Astrocyte (in vitro differentiated cells and primary cell): Measurements from ENCODE around the gene G6PC3. TPM values are rescaled to one million over a fixed set of nuclear protein-coding genes. Genes with fewer than 3 reads are reported as not detected.

Source experiments
- DNase-seq: peaks from one replicate; pipeline ENCODE4 v3.0.0-alpha.2; 2010; ENCODE audit warnings: low read depth
- FAIRE-seq: peaks from 2 replicates; lab custom pipeline; 2011; peaks lifted over from hg19 to GRCh38; lab: Jason Lieb, UNC
- H2AFZ ChIP-seq: 2 replicates; pipeline ENCODE4 v1.6.0; 2012; ENCODE audit warnings: low read depth, low read length, inconsistent platforms
- H3K27ac ChIP-seq: 2 replicates; pipeline ENCODE4 v1.5.1; 2011; ENCODE audit warnings: low read depth, low read length, inconsistent platforms
- H3K27me3 ChIP-seq: 2 replicates; pipeline ENCODE4 v1.6.0; 2011; ENCODE audit warnings: low read length, inconsistent platforms; ENCODE audit not compliant: insufficient read depth
- H3K36me3 ChIP-seq: 2 replicates; pipeline ENCODE4 v1.5.1; 2011; ENCODE audit warnings: low read length, inconsistent platforms; ENCODE audit not compliant: insufficient read depth
- H3K4me1 ChIP-seq: 2 replicates; pipeline ENCODE4 v1.5.1; 2011; ENCODE audit warnings: low read length, inconsistent platforms; ENCODE audit not compliant: insufficient read depth
- H3K4me2 ChIP-seq: 2 replicates; pipeline ENCODE4 v1.6.0; 2012; ENCODE audit warnings: low read length, inconsistent platforms
- H3K4me3 ChIP-seq: 2 replicates; pipeline ENCODE4 v1.5.1; 2011; ENCODE audit warnings: low read depth, mild to moderate bottlenecking, low read length, inconsistent platforms; ENCODE audit not compliant: insufficient read depth
- H3K79me2 ChIP-seq: 2 replicates; pipeline ENCODE4 v1.6.0; 2012; ENCODE audit warnings: mild to moderate bottlenecking, low read length, inconsistent platforms; ENCODE audit not compliant: insufficient read depth
- H3K9ac ChIP-seq: 2 replicates; pipeline ENCODE4 v1.6.0; 2012; ENCODE audit warnings: mild to moderate bottlenecking, low read length, inconsistent platforms
- H3K9me3 ChIP-seq: 2 replicates; pipeline ENCODE4 v1.5.1; 2012; ENCODE audit warnings: low read depth, mild to moderate bottlenecking, low read length, inconsistent platforms; ENCODE audit not compliant: insufficient read depth
- H4K20me1 ChIP-seq: 2 replicates; pipeline ENCODE4 v1.6.0; 2012; ENCODE audit warnings: low read length, inconsistent platforms; ENCODE audit not compliant: insufficient read depth
- H3K27ac Mint-ChIP-seq: one replicate; pipeline ENCODE4 v1.8.0; 2021; ENCODE audit warnings: mild to moderate bottlenecking, mixed read lengths; ENCODE audit not compliant: unreplicated experiment
- H3K27me3 Mint-ChIP-seq: one replicate; pipeline ENCODE4 v1.8.0; 2021; ENCODE audit warnings: low read depth, mixed read lengths; ENCODE audit not compliant: unreplicated experiment
- H3K36me3 Mint-ChIP-seq: one replicate; pipeline ENCODE4 v1.8.0; 2021; ENCODE audit warnings: low read depth, mixed read lengths; ENCODE audit not compliant: unreplicated experiment
- H3K4me1 Mint-ChIP-seq: one replicate; pipeline ENCODE4 v1.8.0; 2021; ENCODE audit warnings: low read depth, mixed read lengths; ENCODE audit not compliant: unreplicated experiment
- H3K4me3 Mint-ChIP-seq: one replicate; pipeline ENCODE4 v1.8.0; 2021; ENCODE audit warnings: mild to moderate bottlenecking, moderate library complexity, mixed read lengths; ENCODE audit not compliant: unreplicated experiment
- H3K9me3 Mint-ChIP-seq: one replicate; pipeline ENCODE4 v1.8.0; 2021; ENCODE audit warnings: mild to moderate bottlenecking, mixed read lengths; ENCODE audit not compliant: unreplicated experiment
- CTCF ChIP-seq: IDR thresholded peaks from 2 replicates; pipeline ENCODE4 v1.5.1; 2011; ENCODE audit warnings: low read depth, mild to moderate bottlenecking, inconsistent platforms, low read length, moderate library complexity; ENCODE audit not compliant: insufficient read depth
- EZH2 ChIP-seq: IDR thresholded peaks from 2 replicates; pipeline ENCODE4 v1.6.1; 2012; ENCODE audit warnings: mild to moderate bottlenecking, low read length, inconsistent platforms; ENCODE audit not compliant: insufficient read depth
- total RNA-seq: library from RNA; stranded (reverse); gene quantifications from 2 replicates; pipeline ENCODE4 v1.2.1, GENCODE V29; 2021

The G6PC3 gene
- total RNA-seq, 1 donor from 2014 or later, result 94.5 TPM

GRCh38 chr17:44059101-44059892, 11.2 kb upstream of the G6PC3 start:
- Mint-ChIP-seq H3K9me3 (no peaks in the 10 kb centered on the region), H3K36me3 (peaks cover 21% of the 10 kb centered on the region), H3K4me1 (peaks cover 28% of the 10 kb centered on the region), H3K27me3 (no peaks in the 10 kb centered on the region), H3K4me3 (peak overlapping the region; percentile 21), H3K27ac (no peak overlapping the region)
- Histone ChIP-seq H3K27ac (no peak overlapping the region), H4K20me1 (peaks cover 83% of the 10 kb centered on the region), H3K4me1 (no peaks in the 10 kb centered on the region), H3K4me2 (no peak overlapping the region), H3K79me2 (peaks cover 90% of the 10 kb centered on the region), H3K4me3 (no peak overlapping the region), H3K9me3 (no peaks in the 10 kb centered on the region), H3K27me3 (no peaks in the 10 kb centered on the region), H3K9ac (no peak overlapping the region), H3K36me3 (peaks cover 25% of the 10 kb centered on the region), H2AFZ (no peak overlapping the region)
- DNase-seq (no peak), FAIRE-seq (no peak)
- no peak for TF ChIP-seq EZH2
- no peak for TF ChIP-seq CTCF

- peaks cover 25% of the 10 kb centered on the region for H3K36me3 ChIP-seq
Observed at GRCh38 chr17:44061446-44061845, 9.1 kb upstream of the G6PC3 start.

More at GRCh38 chr17:44061446-44061845, 9.1 kb upstream of the G6PC3 start:
- no peak overlapping the region for H3K9ac ChIP-seq
- peak overlapping the region; percentile 25 for H3K4me3 Mint-ChIP-seq
- no peak overlapping the region for H3K4me3 ChIP-seq
- H3K79me2 ChIP-seq, result peaks cover 93% of the 10 kb centered on the region
- no peaks in the 10 kb centered on the region for H3K27me3 Mint-ChIP-seq
- H3K4me2 ChIP-seq, result no peak overlapping the region
- H2AFZ ChIP-seq, result no peak overlapping the region
- H3K9me3 Mint-ChIP-seq, result no peaks in the 10 kb centered on the region
- peak; percentile 13 for FAIRE-seq
- no peaks in the 10 kb centered on the region for H3K9me3 ChIP-seq
- no peak overlapping the region for H3K27ac ChIP-seq
- TF ChIP-seq EZH2, result no peak
- no peak for TF ChIP-seq CTCF
- peaks cover 27% of the 10 kb centered on the region for H3K4me1 Mint-ChIP-seq
- H4K20me1 ChIP-seq, result peaks cover 82% of the 10 kb centered on the region
- peaks cover 21% of the 10 kb centered on the region for H3K36me3 Mint-ChIP-seq
- H3K4me1 ChIP-seq, result no peaks in the 10 kb centered on the region
- DNase-seq, result no peak
- H3K27ac Mint-ChIP-seq, result no peak overlapping the region
- H3K27me3 ChIP-seq, result no peaks in the 10 kb centered on the region
